Activated CD4-positive, alpha-beta T cell treated with anti-CD3 and anti-CD28 coated beads for 48 hours (primary cell): ENCODE data around the gene KCNH3.
A peak's percentile ranks its signal among the peaks of the same experiment; 100 is the strongest.
"Not testable (repeated sequence)": the region's sequence is repeated elsewhere in the genome, so short reads cannot be mapped to it uniquely, and the experiment has no call there.

Experiments used
- DNase-seq: peaks from one replicate; pipeline ENCODE4 v3.0.0-alpha.2; 2020

The KCNH3 gene

GRCh38 chr12:49531745-49532144 lies 7.1 kb upstream of the KCNH3 start:
- no peak for DNase-seq

- no peak for DNase-seq
Observed at GRCh38 chr12:49533331-49533730, 5.5 kb upstream of the KCNH3 start.

GRCh38 chr12:49534122-49534521 lies 4.7 kb upstream of the KCNH3 start:
- DNase-seq, result not testable (repeated sequence)

GRCh38 chr12:49534731-49535278 lies 4.0 kb upstream of the KCNH3 start:
- no peak for DNase-seq

- DNase-seq, result no peak
Observed at GRCh38 chr12:49535921-49536525, 2.8 kb upstream of the KCNH3 start.

- no peak for DNase-seq
Observed at GRCh38 chr12:49536526-49537071, 2.2 kb upstream of the KCNH3 start.

- no peak for DNase-seq
Observed at GRCh38 chr12:49537231-49537751, 1.5 kb upstream of the KCNH3 start.

- DNase-seq, result peak; percentile 35
Observed at GRCh38 chr12:49537752-49538509, 899 bp upstream of the KCNH3 start.

- no peak for DNase-seq
Observed at GRCh38 chr12:49539406-49540228, 787 bp downstream of the KCNH3 start.

GRCh38 chr12:49540229-49541139 lies 1.7 kb downstream of the KCNH3 start:
- DNase-seq, result no peak

- DNase-seq, result no peak
Observed at GRCh38 chr12:49541140-49541861, 2.5 kb downstream of the KCNH3 start.

GRCh38 chr12:49541911-49542505 lies 3.2 kb downstream of the KCNH3 start:
- no peak for DNase-seq

GRCh38 chr12:49542592-49543160 lies 3.8 kb downstream of the KCNH3 start:
- DNase-seq, result no peak

- no peak for DNase-seq
Observed at GRCh38 chr12:49543221-49543913, 4.5 kb downstream of the KCNH3 start.

GRCh38 chr12:49543914-49544815 lies 5.3 kb downstream of the KCNH3 start:
- DNase-seq, result no peak

GRCh38 chr12:49545815-49546214 lies 7.0 kb downstream of the KCNH3 start:
- no peak for DNase-seq

GRCh38 chr12:49546481-49546880 lies 7.7 kb downstream of the KCNH3 start:
- no peak for DNase-seq

GRCh38 chr12:49547090-49547690 lies 8.4 kb downstream of the KCNH3 start:
- DNase-seq, result no peak
